Adrenal gland (tissue), 12 donors: ENCODE measurements around the gene GLP2R. TPM values are rescaled to one million over a fixed set of nuclear protein-coding genes. Genes with fewer than 3 reads are reported as not detected.

Source experiments
- DNase-seq, 7 donors: peaks; one replicate each; pipeline ENCODE4 v3.0.0-alpha.2; 2019 to 2020
- H3K27ac ChIP-seq, 5 donors: fragments of 200-600 bp; sonication (generic) in 4 of 5; 1 replicate in 3 of 5; 2 replicates in 2 of 5; pipeline versions ENCODE4 v1.5.1 to v1.8.0; 2016 to 2020; ENCODE audit warnings: mild to moderate bottlenecking in 1 of 5
- H3K27me3 ChIP-seq: fragments of 200-600 bp; 2 replicates; pipeline ENCODE4 v1.8.0; 2021
- H3K36me3 ChIP-seq, 2 donors: fragments of 200-600 bp; replicated peaks in 1 of 2; 1 replicate in 1 of 2; 2 replicates in 1 of 2; pipeline versions ENCODE4 v1.5.1 to v1.8.0; 2018 to 2022
- H3K4me1 ChIP-seq, 2 donors: fragments of 200-600 bp; replicated peaks in 1 of 2; 1 replicate in 1 of 2; 2 replicates in 1 of 2; pipeline versions ENCODE4 v1.5.1 to v1.8.0; 2018 to 2021
- H3K4me3 ChIP-seq, 4 donors: fragments of 200-600 bp; sonication (generic) in 3 of 4; one replicate each; pipeline ENCODE4 v1.5.1; 2016 to 2018
- H3K9me3 ChIP-seq, 3 donors: fragments of 200-600 bp; sonication (generic) in 1 of 3; replicated peaks in 1 of 3; 1 replicate in 2 of 3; 2 replicates in 1 of 3; pipeline versions ENCODE4 v1.5.1 to v1.8.0; 2016 to 2021
- CTCF ChIP-seq, 6 experiments: fragments of 450-650 bp in 4 of 6; fragments of 200-600 bp in 2 of 6; sonication (generic) in 1 of 6; IDR thresholded peaks; 1 replicate in 5 of 6; 2 replicates in 1 of 6; pipeline versions ENCODE4 v1.5.1 to v1.8.0; 2016 to 2021; ENCODE audit warnings: antibody characterized with exemption in 6 of 6, mild to moderate bottlenecking in 2 of 6, moderate library complexity in 1 of 6
- POLR2A ChIP-seq, 2 donors: fragments of 450-650 bp; IDR thresholded peaks; one replicate each; pipeline ENCODE4 v1.6.1; 2017; ENCODE audit warnings: antibody characterized with exemption in 2 of 2, mild to moderate bottlenecking in 2 of 2, moderate library complexity in 1 of 2
- WGBS, 4 donors: extraction: QIAGEN DNeasy Blood & Tissue Kit in 2 of 4; methylation state at CpG; one replicate each; pipeline versions ENCODE4 v1.1.5 to v1.1.7; 2013 to 2017; 5-methylcytosine and 5-hydroxymethylcytosine counted together
- intact Hi-C, 2 donors: fragments of 100-400 bp; cut with DNase I; formaldehyde crosslinking; loops; one replicate each; pipeline versions ENCODE4 v1.14.1 to v1.15.0; 2022 to 2023
- polyA plus RNA-seq, 3 donors: library from polyadenylated mRNA; stranded (reverse); fragments of 200-250 nt in 2 of 3; fragments of 350-450 nt in 1 of 3; fragmentation: Illumina TruSeq in 1 of 3; extraction: RNeasy Lipid Tissue Mini Kit (QIAGEN cat#74804) in 1 of 3; gene quantifications; one replicate each; pipeline ENCODE4 v1.2.3, GENCODE V29; 2013 to 2014
- total RNA-seq, 9 donors: library from RNA; depleted of rRNA in 4 of 9; stranded (reverse); fragments of >200 nt in 4 of 9; fragments of 120-200 nt in 1 of 9; fragmentation: NEBNext Ultra II Directional in 1 of 9; extraction: Animal tissue kit (Norgen Biotek cat#: 25700) in 1 of 9; gene quantifications; one replicate each; pipeline versions ENCODE4 v1.1.0 to v1.2.4, GENCODE V29; 2013 to 2023
- donor health status: healthy with polysubstance abuse.
- donor health status: Bipolar disorder and iron deficiency.
- donor health status: DM: yes; HTN: yes; CAD: no.
- donor health status: DM: no; HTN: no; CAD: no.
- donor health status: DM: no; HTN: no; CAD: no.
- donor health status: DM: yes; HTN: yes; CAD: no.

The GLP2R gene
- total and polyA plus RNA-seq, 12 donors = 0.07 to 1.2 (median 0.35) TPM; not detected in 1

- Histone ChIP-seq H3K4me3 (no peak overlapping the region), H3K36me3 (no peaks in the 10 kb centered on the region), H3K9me3 (no peaks in the 10 kb centered on the region), H3K27ac (no peak overlapping the region), H3K4me1 (peaks cover 0 to 6% of the 10 kb centered on the region in 2 donors), H3K27me3 (no peaks in the 10 kb centered on the region)
- TF ChIP-seq POLR2A (IDR thresholded peaks at IDR 0.05) = no peak
- no peak for TF ChIP-seq CTCF (IDR thresholded peaks at IDR 0.05)
- no peak for DNase-seq
- 76 to 85% (median 79%) methylated on average over 12 to 13 of the region's 13 CpGs for WGBS, 4 donors
- intact Hi-C loops = no loop called here
Observed at GRCh38 chr17:9897372-9897968, 71.7 kb downstream of the GLP2R start.

GRCh38 chr17:9898812-9899211 lies 73.1 kb downstream of the GLP2R start:
- no peaks in the 10 kb centered on the region for H3K36me3 ChIP-seq
- 87 to 92% (median 89%) methylated on average over 8 of the region's 8 CpGs for WGBS, 4 donors
- no peaks in the 10 kb centered on the region for H3K9me3 ChIP-seq
- peak overlapping the region in 1 of 5 donors; percentile 58 for H3K27ac ChIP-seq
- intact Hi-C loops = no loop called here
- no peak for DNase-seq
- TF ChIP-seq CTCF (IDR thresholded peaks at IDR 0.05) (no peak), POLR2A (IDR thresholded peaks at IDR 0.05) (no peak)
- peaks cover 0 to 6% of the 10 kb centered on the region in 2 donors for H3K4me1 ChIP-seq
- H3K4me3 ChIP-seq = no peak overlapping the region
- no peaks in the 10 kb centered on the region for H3K27me3 ChIP-seq

DNA sequence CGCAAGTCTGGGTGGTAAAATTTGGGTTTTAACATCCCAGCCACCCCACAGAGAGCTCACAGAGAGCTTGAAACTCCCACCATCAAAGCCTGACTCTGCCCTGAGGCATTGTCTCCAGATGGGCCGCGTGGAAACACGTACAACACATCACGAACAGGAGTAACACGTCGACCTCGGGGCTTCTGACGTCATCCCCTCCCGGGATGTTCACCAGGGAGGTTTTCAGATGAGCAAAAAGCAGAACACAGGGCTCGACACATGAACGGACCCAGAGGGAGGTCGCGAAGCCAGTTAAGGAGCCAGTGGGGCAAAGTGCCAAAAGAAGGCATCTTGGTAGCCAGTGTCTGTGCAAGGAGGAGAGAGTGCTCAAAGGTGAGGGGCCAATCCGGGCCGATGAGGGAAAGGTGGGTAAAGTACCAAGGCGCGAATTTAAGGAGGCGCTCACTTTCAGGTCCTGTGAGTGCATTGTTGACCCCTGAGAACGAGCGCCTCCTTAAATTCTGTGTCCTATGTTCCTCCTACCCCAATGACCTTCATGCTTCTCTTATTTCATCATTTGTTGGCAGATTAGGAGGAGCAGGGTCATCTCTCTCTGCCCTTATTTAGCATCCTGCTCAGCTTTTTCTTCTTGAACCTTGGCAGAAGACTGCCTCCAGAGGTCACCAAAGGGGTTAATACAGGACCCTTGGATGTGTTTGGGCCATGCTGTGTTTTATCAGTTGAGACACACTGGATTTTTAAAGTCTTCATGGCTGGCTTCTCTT lies 73.7 kb downstream of the GLP2R start:
- peak in 5 of 7 donors; percentile 6 to 68 (median 32) for DNase-seq
- Histone ChIP-seq H3K9me3 (no peaks in the 10 kb centered on the region), H3K27ac (peak overlapping the region in 1 of 5 donors; percentile 58), H3K4me1 (peaks cover 0 to 6% of the 10 kb centered on the region in 2 donors), H3K36me3 (no peaks in the 10 kb centered on the region), H3K4me3 (no peak overlapping the region), H3K27me3 (no peaks in the 10 kb centered on the region)
- intact Hi-C loops = no loop called here
- 54 to 65% (median 63%) methylated on average over 20 to 21 of the region's 21 CpGs for WGBS, 4 donors
- TF ChIP-seq CTCF (IDR thresholded peaks at IDR 0.05) = no peak

DNA sequence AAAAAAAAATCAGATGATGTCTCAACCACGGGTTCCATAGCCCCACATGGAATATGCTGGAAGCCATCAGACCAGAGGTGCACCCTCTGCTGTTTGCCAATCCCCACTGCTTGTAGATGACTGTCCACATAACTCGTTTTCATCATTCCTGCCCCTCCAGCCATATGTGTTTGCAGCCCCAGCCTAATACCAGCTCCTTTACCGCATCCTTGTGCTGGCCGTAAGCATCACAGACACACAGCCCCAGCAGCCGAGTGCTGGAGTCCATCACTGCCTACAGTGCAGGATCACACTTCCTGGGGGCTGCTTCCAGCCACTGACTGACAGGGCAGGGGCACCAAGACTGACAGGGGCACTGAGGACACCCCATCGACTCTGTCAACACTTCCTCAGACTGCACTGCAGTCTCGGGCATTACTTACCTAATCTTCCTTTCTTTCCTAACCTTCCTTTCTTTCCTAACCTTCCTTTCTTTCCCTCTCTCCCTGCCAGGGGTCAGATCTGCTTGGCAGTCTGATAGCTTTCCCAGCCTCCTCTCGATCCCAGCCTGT lies 74.4 kb downstream of the GLP2R start:
- 29 to 38% (median 35%) methylated on average over 7 to 8 of the region's 8 CpGs for WGBS, 4 donors
- Histone ChIP-seq H3K4me1 (peaks cover 0 to 6% of the 10 kb centered on the region in 2 donors), H3K9me3 (no peaks in the 10 kb centered on the region), H3K27me3 (no peaks in the 10 kb centered on the region), H3K27ac (peak overlapping the region in 2 of 5 donors; percentile 38 to 58), H3K36me3 (no peaks in the 10 kb centered on the region), H3K4me3 (no peak overlapping the region)
- intact Hi-C loops = no loop called here
- DNase-seq = no peak
- TF ChIP-seq POLR2A (IDR thresholded peaks at IDR 0.05) = no peak
- TF ChIP-seq CTCF (IDR thresholded peaks at IDR 0.05) = no peak
